GM19240 (cell line): ENCODE measurements around the gene DTNB.
"Not testable (repeated sequence)": the region's sequence is repeated elsewhere in the genome, so short reads cannot be mapped to it uniquely, and the experiment has no call there.

Experiments
- DNase-seq: peaks from one replicate; pipeline ENCODE4 v3.0.0; 2011; ENCODE audit warnings: low spot score; ENCODE audit not compliant: insufficient read length

Gene DTNB

DNA sequence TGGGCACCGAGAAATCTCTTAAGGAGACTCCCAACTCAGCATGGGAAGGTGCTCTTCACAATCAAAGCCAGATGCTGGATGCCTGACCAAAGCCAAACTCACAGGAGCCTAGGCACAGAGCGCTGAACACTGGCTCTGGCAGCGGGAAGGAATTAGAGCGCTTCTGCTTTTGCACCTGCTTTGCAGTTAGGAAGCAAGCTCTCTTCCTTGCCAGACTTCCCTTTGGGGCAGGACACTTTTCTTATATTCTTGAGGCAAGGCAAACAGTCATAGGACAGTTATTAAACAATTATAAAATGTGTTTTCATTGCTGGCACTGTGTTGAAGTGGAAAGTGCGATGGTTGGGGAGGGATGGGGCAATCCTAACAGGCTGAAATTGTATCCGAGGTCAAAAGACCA, 252.1 kb downstream of the DTNB start:
- no peak for DNase-seq

DNA sequence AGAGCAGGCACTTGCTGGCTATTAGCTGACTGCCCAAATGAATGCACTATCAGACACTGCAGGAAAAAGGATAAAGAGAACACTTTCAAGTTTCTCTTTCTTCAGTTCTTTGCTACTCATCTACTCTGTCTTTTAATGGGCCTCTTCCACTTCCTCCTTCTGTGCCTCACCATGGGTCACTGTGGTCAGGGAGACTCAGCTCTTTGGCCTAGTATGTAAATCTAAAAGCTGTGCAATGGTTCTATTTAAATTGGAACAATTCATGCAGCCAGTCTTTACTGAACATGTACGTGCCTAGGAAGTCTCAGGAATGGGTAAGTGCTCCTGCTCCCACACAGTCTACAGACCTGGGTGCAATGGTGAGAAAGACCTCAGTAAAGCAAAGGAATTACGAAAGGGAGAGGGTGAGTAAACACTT, 252.5 kb downstream of the DTNB start:
- DNase-seq: peak; percentile 34

DNA sequence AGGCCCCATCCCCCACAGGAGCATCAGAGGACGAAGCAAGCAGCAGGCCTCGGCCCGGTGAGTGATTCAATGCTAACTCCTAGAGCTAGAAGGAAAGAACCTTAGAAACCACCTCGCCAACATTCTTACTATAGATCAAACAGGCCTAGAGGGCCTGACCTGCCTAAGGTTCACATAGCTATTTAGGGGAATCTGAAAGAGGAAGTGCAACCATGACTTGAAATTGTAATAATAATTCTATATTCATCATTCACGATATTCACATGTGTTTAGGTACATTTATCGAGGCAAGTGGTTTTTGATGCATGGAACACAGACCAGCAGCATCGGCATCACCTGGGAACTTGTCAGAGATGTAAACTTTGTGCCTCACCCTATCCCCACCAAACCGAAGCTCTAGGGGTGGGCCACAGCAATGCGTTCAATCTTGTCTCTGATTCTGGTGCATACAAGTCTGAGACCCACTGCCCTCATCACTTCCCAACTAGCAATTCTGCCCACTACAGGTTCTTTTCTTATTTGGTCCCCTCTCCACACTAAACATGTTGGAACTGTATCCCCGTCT, 253.6 kb downstream of the DTNB start:
- peak; percentile 31 for DNase-seq

GRCh38 chr2:25418944-25419677, 254.3 kb downstream of the DTNB start:
- DNase-seq: no peak

DNA sequence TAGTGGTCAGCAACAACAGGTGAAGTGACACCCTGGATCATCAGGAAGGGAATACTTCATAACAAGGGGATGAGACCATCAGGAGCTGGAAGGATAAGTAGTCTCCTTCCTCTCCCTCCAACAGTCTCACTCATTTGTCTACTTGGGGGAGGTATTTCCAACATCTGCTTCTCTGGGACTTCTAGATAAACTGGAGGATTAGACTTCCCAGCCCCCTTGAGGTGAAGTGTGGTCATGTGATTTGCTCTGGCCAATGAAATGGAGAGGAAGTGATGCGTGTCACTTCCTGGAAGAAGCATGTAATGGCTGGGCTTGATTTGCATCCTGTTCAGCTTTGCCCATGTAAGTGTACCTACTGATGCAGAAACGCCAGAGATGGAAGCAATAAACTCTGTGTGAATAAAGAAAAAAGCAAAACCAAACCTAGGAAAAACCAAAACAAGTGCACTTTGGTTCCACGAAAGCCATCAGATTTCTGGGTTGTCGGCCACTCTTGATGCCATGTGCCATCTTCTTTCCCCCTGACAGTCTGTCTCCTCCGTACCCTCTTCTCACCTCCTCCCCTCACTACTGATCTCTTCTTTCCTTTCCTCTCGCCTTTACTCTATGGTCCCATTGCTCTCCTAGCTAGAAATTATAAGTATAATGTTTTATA, 255.5 kb downstream of the DTNB start:
- no peak for DNase-seq

DNA sequence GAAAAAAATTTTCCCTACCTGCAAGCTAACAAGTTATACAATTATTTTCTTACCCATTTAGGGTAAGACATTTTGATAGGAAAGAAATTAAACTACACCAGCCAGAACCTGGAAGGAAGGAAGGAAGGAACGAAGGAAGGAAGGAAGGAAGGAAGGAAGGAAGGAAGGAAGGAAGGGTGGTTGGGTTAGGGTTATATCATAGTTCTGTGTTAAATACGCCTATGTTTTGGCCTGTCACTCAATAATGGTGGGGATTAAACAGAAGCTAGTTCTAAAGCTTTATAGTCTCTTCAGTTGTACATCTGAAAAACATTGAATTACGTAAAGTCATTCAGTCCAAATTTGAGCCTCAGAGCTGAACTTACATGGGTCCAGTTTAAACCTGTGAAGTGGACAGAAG, 256.7 kb downstream of the DTNB start:
- DNase-seq: no peak

DNA sequence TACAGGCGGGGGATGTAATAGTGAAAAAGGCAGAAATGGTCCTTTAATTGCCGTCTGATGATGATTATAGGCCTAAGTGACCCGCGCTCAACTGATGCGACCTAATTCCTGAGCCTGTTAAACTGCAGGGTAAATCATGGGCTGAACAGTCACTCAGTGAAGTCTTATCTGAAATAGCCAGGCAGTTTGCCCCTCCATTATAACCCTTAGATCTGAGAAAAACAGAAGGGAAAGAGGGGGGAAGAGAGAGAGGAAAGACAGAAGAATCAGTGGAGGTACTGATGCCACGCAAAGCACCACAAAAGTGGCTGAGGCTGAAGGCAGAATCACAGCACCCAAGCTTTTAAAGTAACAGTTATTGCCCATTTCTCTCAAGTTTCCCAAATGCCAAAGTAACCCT, 258.6 kb downstream of the DTNB start:
- DNase-seq: no peak

- DNase-seq: not testable (repeated sequence)
These were observed 260.0 kb downstream of the DTNB start for GRCh38 chr2:25413409-25413808.

DNA sequence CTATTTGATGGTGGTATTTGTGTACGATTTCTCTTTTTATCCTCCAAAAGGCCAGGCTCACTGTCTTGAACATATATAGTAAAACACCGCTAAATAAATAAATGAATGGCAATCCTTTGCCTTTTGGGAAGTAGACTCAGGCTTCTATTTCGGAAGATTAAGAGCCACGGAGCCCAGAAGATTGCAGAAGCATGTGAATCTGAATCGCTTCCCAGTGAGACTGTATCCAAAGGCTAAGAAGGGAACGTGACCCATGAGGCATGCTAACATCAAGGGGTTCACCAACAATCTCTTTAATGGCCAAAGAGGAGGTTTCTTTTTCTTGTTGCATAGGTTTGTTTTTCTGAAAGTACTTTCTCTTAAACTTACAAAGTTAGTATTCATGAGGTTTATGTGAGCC, 261.6 kb downstream of the DTNB start:
- no peak for DNase-seq

- no peak for DNase-seq
These were observed 262.1 kb downstream of the DTNB start for GRCh38 chr2:25411281-25411680.

- no peak for DNase-seq
These were observed 263.0 kb downstream of the DTNB start for GRCh38 chr2:25410370-25410769.

- no peak for DNase-seq
These were observed 263.9 kb downstream of the DTNB start for GRCh38 chr2:25409468-25409867.

- no peak for DNase-seq
These were observed 264.3 kb downstream of the DTNB start for GRCh38 chr2:25409044-25409443.

GRCh38 chr2:25405611-25406295, 267.6 kb downstream of the DTNB start:
- DNase-seq: no peak

- DNase-seq: peak; percentile 47
These were observed 270.1 kb downstream of the DTNB start for GRCh38 chr2:25403120-25403760.

DNA sequence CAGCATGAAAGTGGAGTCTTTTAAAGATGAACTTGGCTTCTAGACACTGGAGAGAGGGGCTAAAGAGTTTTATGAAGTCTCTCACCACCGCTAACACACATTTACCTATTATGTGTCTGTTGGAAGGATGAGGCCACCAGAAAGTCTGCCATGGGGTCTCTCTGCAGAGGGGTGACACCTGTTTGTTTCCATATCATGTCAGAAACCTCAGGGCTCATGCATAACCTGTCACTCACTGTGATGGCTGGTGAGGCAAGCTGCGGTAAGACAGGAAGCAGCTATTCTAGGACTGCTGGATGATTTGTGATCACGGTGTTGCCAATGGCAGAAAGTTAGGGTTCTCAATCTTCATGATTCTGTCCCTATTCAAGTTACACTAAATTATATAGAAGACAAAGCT, 270.9 kb downstream of the DTNB start:
- DNase-seq: peak; percentile 43

- DNase-seq: no peak
These were observed 271.9 kb downstream of the DTNB start for GRCh38 chr2:25401307-25402026.

- no peak for DNase-seq
These were observed 272.7 kb downstream of the DTNB start for GRCh38 chr2:25400576-25401216.

DNA sequence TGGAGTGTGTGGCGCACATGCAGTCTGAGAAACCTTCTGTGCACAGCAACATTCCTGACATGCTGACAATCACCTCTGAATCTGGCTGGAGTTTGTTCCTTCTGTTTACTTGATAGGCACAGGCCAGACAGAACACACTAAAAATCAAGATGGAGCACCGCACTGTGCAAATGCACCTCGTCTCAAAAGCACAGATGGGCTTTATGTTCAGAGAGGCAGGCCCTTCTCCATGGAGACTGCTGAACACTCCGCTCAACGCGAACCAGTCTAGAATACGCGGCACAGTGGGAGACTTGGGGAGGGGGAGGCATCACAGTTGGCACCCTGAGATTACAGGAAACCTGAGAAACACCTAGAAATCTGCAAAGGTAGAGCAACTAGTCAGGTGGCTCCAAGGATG, 273.2 kb downstream of the DTNB start:
- no peak for DNase-seq

DNA sequence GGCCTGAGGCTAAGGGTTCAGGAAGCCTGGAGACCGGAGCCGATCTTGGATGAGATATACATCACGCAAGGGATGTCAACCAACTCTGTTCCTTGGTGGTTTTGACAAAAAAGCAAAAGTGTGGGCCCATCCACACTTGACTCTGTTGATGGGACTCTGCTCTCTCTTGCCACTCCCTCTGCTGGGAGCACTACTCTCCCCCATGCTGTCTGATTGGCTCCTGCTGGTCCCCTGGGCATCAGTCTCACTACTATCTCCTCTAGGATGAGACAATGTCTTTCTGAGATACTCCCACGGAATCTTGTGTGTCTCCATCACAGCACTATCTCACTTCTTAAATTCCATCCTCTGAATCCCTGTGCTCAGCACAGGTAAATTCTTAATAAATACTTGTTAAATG, 274.8 kb downstream of the DTNB start:
- DNase-seq: no peak

GRCh38 chr2:25397777-25398176, 275.6 kb downstream of the DTNB start:
- DNase-seq: no peak
